GM11168 (cell line): Measurements from ENCODE around the gene PPIL1.

Experiments used
- in situ Hi-C: fragments of 300-500 bp; cut with MboI; formaldehyde crosslinking; loops from one replicate; pipeline ENCODE4 v1.12.0; 2022; ENCODE audit warnings: low sequenced_read_pairs; ENCODE audit not compliant: unreplicated experiment

Gene PPIL1

DNA sequence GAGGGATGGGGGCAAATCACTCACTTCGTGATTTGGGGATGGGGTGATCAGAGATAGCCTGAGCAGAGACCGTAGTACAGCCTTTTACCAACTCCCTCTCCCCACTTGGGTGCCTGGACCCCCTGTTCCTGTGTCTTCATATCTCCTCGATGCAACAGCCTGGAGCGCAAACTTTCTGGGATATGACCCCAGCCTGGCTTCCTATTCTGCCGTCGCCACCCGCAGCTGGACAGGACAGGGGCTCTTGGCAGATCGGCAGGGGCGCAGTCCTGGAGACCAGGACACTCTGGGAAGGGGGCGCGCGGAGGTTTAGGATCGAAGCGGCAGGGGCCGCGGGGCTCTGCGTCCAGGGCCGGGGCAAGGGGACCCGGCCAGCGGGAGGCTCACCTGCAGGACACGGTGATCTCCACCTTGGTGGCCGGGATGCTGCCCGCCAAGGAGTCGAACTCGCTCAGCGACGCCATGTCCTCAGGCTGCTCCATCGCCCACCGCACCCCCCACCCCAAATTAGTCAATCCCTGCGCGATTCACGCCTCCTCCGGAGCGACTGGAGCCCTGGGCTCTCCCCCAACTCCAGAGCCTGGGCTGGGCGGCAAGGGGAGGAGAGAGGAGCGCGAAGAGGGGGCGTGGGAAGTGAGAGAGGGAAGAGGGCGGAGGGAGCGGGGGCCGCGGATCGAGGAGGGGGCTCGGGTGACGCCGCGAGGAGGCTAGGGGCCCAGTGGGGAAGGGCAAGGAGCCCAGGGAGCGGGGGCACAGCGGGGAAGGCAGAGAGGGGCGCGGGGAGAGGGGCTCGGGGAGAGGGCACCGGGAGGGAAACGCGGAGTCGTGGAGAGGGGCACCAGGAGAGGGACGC, 35.5 kb downstream of the PPIL1 start, which contains the start of gene CPNE5:
TSS of gene CPNE5 (minus strand) at position 549 of the 853 bp plus-strand sequence. CDS start at position 482, 67 bp downstream.
- in situ Hi-C loops: no loop called here

- in situ Hi-C loops: no loop called here
Observed at GRCh38 chr6:36837686-36838085, 36.9 kb downstream of the PPIL1 start.

DNA sequence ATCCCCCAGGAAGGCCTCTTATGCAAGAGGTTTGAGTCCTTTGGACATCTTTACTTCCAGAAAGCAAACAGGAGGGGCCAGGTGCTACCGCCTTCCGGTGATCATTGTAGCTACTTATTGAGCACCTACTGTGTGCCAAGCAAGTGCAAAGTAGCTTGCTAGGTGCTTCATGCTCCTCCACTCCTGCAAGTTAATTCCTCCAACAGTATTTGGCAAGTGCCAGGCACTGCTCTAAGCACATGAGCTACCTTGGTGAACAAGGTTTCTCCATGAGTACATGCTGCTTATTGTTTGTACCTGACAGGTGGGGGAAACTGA, 37.6 kb downstream of the PPIL1 start:
- in situ Hi-C loops: no loop called here

DNA sequence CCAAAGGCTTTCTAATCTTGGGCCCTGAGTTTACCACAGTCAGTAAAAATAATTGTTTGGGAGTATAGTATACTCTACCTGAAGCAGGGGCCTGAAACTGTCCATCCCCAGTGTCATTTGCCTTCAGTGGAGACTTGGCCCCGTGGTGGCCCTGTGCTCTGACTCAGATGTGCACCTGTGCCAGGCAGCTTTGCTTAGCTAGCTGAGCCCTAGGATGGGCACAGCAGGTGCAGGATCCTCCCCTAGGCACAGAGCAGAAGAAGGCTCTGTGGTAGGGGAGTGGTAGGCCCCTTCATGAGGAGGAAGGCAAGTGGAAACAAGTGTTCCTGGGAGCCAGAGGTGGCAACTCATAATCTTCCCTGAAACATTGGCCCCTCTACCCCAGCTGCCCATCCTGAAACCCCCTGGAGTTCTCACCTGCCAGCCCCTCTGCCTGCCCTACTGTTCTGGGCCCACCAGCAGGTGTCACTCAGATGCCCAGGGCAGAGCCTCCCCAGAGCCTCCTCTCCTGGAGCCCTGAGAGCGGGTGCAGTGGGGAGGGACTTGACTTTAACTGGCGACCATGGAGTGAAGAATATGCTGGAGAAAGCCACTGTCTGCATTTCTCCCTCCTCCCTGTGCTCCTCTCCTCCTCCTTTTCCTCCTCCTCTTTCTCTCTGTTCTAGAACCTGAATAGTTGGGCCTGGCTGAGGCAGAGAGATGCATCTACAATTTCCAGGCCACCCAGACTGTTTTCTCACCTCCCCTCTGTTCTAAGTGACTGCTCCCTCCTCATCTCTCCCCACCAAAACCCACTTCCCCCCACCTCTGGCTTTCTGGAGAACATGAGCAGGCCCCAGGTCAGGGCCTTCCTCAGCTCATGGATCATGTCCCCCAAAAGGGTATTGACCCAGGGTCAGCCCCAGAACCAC, 38.2 kb downstream of the PPIL1 start:
- in situ Hi-C loops: no loop called here

GRCh38 chr6:36834576-36835341, 39.8 kb downstream of the PPIL1 start:
- in situ Hi-C loops: no loop called here

DNA sequence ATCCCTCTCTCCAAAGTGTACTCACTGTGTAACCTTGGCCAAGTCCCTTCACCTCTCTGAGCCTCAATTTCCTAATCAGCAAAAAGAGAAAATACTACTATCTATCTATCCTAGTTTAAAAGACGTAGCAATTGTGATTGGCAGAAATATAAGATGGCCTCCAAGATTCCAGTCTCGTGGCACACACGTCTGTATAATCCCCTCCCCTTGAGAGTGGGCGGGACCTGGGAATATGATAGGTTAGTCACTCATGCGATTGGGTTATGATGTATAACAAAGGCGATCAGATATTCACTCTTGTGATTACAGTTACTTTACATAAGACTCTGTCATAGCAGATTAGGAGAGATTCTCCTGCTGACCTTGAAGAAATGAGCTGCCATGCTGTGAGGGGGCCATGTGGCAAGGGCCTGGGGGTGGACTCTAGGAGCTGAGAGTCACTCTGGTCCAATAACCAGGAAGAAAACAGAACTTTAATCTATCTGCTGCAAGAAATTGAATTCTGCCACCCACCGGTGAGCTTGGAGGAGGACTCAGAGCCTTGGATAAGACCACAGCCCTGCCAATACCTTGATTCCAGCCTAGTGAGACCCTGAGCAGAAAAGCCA, 41.3 kb downstream of the PPIL1 start:
- in situ Hi-C loops: no loop called here

- in situ Hi-C loops: no loop called here
Observed at GRCh38 chr6:36832313-36832712, 42.3 kb downstream of the PPIL1 start.

DNA sequence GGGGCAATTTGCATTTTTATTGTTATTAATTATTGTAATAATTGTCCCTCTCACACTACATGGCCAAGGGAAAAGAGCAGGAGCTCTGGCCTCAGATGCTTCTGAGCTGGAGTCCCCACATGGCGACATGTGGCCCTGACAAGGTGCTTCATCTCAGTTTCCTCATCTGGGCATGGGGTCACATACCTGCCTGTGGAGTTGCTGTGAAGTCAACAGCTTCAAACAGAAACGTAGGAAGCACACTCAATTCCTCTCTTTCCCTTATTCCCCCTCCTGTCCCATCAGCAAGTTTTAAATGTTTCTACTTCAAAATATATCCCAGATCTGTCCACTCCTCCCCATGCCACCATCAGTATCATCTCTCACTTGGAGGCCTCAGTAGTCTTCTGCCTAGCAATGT, 44.0 kb downstream of the PPIL1 start:
- in situ Hi-C loops: no loop called here

DNA sequence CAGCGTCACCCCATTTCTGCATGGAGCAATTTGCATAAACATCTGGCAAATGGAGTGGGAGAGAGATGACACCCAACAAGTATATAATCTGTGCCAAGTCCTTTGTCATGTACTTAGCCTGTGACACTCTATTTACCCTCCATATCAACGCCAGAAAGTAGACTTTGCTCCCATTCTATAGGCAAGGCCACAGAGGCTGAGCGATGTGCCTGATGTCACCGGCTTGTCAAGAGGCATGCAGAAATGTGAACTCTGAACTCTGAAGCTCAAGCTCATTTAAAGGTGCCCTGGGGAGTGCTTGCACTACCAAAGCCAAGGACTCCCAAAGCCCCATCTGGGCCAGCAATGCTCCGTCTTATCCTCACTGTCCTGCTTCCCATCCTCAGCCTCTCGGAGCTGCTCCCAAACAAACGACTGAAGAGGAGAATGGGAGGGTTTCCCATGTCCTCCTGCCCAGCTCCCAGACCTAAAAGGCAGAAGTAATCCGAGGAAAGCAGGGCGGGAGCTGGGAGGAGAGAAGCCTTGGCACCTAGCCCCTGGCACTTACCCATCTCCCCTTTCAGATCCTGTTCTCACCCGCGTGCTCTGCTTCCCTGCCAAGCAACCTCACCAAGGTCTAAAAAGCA, 44.6 kb downstream of the PPIL1 start:
- in situ Hi-C loops: no loop called here

- in situ Hi-C loops: no loop called here
Observed at GRCh38 chr6:36827261-36828079, 47.1 kb downstream of the PPIL1 start.

- in situ Hi-C loops: no loop called here
Observed at GRCh38 chr6:36826520-36827227, 47.9 kb downstream of the PPIL1 start.

DNA sequence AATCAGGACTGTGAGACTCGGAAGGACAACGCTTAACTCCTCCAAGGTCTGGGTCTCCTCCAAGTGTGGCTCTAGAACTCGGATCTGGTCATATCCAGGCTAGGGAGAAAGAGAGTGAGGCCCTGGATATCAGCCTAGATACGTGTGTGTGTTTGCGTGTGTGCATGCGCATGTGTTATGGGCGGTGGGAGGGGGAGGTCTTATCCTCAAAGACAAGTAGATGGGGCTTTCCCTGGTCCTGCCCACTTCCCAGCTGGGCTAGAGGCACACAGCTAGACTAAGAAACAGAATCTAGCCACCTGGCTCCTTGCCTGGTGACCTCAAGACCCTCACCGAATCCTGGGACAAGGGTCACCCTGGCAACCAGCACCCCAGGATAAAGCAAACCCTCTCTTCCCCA, 48.6 kb downstream of the PPIL1 start:
- in situ Hi-C loops: no loop called here

GRCh38 chr6:36825452-36825851, 49.2 kb downstream of the PPIL1 start:
- in situ Hi-C loops: no loop called here

DNA sequence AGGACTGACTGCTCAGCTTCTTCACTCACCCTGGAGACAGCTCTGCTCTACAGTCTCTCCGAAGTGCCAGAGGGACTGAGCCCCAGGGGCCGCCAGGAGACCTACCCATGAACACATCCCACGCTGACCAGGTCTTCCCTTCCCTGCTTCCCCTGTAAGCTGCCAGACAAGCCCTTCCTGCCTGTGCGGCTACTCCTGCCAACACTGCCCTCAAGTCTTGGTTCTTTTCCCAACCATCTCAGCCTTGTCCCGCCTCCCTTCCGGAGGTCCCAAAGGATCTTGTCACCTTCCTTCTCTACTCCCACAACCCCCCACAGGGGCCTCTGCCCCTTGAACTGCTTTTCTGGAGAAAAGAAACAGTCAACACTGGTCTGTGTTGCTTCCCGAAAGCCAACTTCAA, 50.4 kb downstream of the PPIL1 start:
- in situ Hi-C loops: no loop called here

GRCh38 chr6:36823421-36824096, 51.0 kb downstream of the PPIL1 start:
- in situ Hi-C loops: no loop called here

- in situ Hi-C loops: no loop called here
Observed at GRCh38 chr6:36822506-36823269, 51.9 kb downstream of the PPIL1 start.
